Immature natural killer cell (primary cell): ENCODE data around the gene ABLIM1. TPM values are rescaled to one million over a fixed set of nuclear protein-coding genes. Genes with fewer than 3 reads are reported as not detected.
A peak's percentile ranks its signal among the peaks of the same experiment; 100 is the strongest.

ENCODE experiments used
- DNase-seq, 3 donors: peaks; one replicate each; pipeline ENCODE4 v3.0.0; 2022; ENCODE audit warnings: mixed read lengths in 1 of 3
- H3K27ac Mint-ChIP-seq, 6 donors: one replicate each; pipeline ENCODE4 v1.8.0; 2020; ENCODE audit warnings: mixed read lengths in 6 of 6, mild to moderate bottlenecking in 5 of 6, inconsistent platforms in 4 of 6, moderate library complexity in 3 of 6
- H3K27me3 Mint-ChIP-seq, 3 donors: one replicate each; pipeline ENCODE4 v1.8.0; 2020 to 2021; ENCODE audit warnings: low read depth in 3 of 3, mild to moderate bottlenecking in 3 of 3, mixed read lengths in 3 of 3, moderate library complexity in 3 of 3, inconsistent platforms in 1 of 3
- H3K36me3 Mint-ChIP-seq, 3 donors: one replicate each; pipeline ENCODE4 v1.8.0; 2020; ENCODE audit warnings: mixed read lengths in 3 of 3, inconsistent platforms in 2 of 3, mild to moderate bottlenecking in 2 of 3
- H3K4me1 Mint-ChIP-seq, 2 donors: one replicate each; pipeline ENCODE4 v1.8.0; 2020; ENCODE audit warnings: inconsistent platforms in 2 of 2, mild to moderate bottlenecking in 2 of 2, mixed read lengths in 2 of 2, moderate library complexity in 1 of 2
- H3K4me3 Mint-ChIP-seq, 5 donors: one replicate each; pipeline ENCODE4 v1.8.0; 2020; ENCODE audit warnings: mild to moderate bottlenecking in 5 of 5, mixed read lengths in 5 of 5, inconsistent platforms in 3 of 5, moderate library complexity in 3 of 5
- H3K9me3 Mint-ChIP-seq, 6 donors: one replicate each; pipeline ENCODE4 v1.8.0; 2020; ENCODE audit warnings: mild to moderate bottlenecking in 6 of 6, mixed read lengths in 6 of 6, inconsistent platforms in 4 of 6, moderate library complexity in 3 of 6
- polyA plus RNA-seq, 3 donors: library from polyadenylated mRNA; unstranded; fragments of 300-500 nt; fragmentation: Illumina TruSeq; gene quantifications; one replicate each; pipeline ENCODE4 v1.2.3, GENCODE V29; 2021

The ABLIM1 gene
- polyA plus RNA-seq, 3 donors from 2014 or later, result 66.2 to 121 (median 74.1) TPM

- no peak overlapping the region for H3K27ac Mint-ChIP-seq
- no peaks in the 10 kb centered on the region for H3K9me3 Mint-ChIP-seq
Measured at GRCh38 chr10:114442091-114442630, 215.9 kb downstream of the ABLIM1 start.

DNA sequence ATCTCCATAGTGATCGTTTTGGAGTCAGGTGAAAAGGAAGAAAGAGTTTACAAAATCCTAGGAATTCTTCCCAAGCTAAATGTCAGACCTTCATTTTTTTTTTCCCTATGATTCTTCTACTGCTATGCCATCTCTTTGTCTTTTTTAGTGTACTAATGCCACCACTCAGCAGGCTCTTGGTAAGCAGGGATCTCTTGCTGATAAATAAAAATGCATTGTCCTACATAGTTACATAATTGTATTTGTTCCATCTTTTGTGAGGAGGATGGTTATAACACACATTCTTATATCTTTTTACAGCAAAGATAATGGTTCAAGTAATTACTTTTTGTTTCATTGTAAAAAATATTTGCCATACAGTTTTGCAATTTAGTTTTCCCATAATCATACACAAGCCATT lies 217.0 kb downstream of the ABLIM1 start:
- no peak overlapping the region for H3K27ac Mint-ChIP-seq
- no peak overlapping the region for H3K4me3 Mint-ChIP-seq
- H3K4me1 Mint-ChIP-seq, result no peaks in the 10 kb centered on the region
- peaks cover 0 to 2% (median 0%) of the 10 kb centered on the region in 3 donors for H3K27me3 Mint-ChIP-seq
- no peak for DNase-seq
- peaks cover 33 to 79% (median 44%) of the 10 kb centered on the region in 3 donors for H3K36me3 Mint-ChIP-seq
- H3K9me3 Mint-ChIP-seq, result no peaks in the 10 kb centered on the region

More at GRCh38 chr10:114442091-114442630, 215.9 kb downstream of the ABLIM1 start:
- peaks cover 28 to 77% (median 41%) of the 10 kb centered on the region in 3 donors for H3K36me3 Mint-ChIP-seq
- H3K4me3 Mint-ChIP-seq, result no peak overlapping the region
- no peaks in the 10 kb centered on the region for H3K4me1 Mint-ChIP-seq
- H3K27me3 Mint-ChIP-seq, result peaks cover 0 to 2% (median 0%) of the 10 kb centered on the region in 3 donors
- no peak for DNase-seq

- H3K36me3 Mint-ChIP-seq, result peaks cover 40 to 80% (median 51%) of the 10 kb centered on the region in 3 donors
- H3K27me3 Mint-ChIP-seq, result peaks cover 1 to 2% (median 2%) of the 10 kb centered on the region in 3 donors
- H3K27ac Mint-ChIP-seq, result no peak overlapping the region
- H3K9me3 Mint-ChIP-seq, result no peaks in the 10 kb centered on the region
- DNase-seq, result no peak
- peaks cover 0 to 2% of the 10 kb centered on the region in 2 donors for H3K4me1 Mint-ChIP-seq
- no peak overlapping the region for H3K4me3 Mint-ChIP-seq
Measured at GRCh38 chr10:114437473-114438292, 220.4 kb downstream of the ABLIM1 start.

DNA sequence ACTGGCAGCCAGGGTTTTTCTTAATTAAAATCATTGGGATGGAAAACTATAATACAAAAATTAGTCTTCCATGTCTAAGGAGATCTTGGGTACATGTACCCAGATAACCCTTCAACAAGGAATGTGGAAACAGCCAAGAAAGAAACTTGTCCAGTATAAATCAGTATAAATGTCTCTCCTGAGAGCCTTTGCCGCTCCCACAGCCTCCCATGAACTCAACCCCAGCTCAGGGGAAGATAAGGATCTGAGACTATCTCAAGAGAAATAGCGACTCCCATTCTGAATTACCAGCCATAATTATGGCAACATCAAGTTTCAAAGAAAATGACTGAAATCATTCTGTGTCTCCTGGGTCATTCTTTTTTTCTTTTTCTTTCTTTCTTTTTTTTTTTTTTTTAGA lies 221.1 kb downstream of the ABLIM1 start:
- H3K27me3 Mint-ChIP-seq, result peaks cover 1 to 2% (median 2%) of the 10 kb centered on the region in 3 donors
- H3K9me3 Mint-ChIP-seq, result no peaks in the 10 kb centered on the region
- peaks cover 0 to 2% of the 10 kb centered on the region in 2 donors for H3K4me1 Mint-ChIP-seq
- H3K4me3 Mint-ChIP-seq, result no peak overlapping the region
- H3K27ac Mint-ChIP-seq, result no peak overlapping the region
- H3K36me3 Mint-ChIP-seq, result peaks cover 41 to 81% (median 51%) of the 10 kb centered on the region in 3 donors
- DNase-seq, result no peak

- Mint-ChIP-seq H3K4me1 (peaks cover 0 to 2% of the 10 kb centered on the region in 2 donors), H3K4me3 (no peak overlapping the region), H3K36me3 (peaks cover 26 to 57% (median 31%) of the 10 kb centered on the region in 3 donors), H3K27ac (peak overlapping the region in 1 of 6 donors; percentile 40), H3K9me3 (no peaks in the 10 kb centered on the region), H3K27me3 (peaks cover 0 to 2% (median 1%) of the 10 kb centered on the region in 3 donors)
- no peak for DNase-seq
Measured at GRCh38 chr10:114432566-114433093, 225.4 kb downstream of the ABLIM1 start.

GRCh38 chr10:114431414-114432135 lies 226.5 kb downstream of the ABLIM1 start:
- Mint-ChIP-seq H3K27me3 (peaks cover 1 to 4% (median 2%) of the 10 kb centered on the region in 3 donors), H3K27ac (no peak overlapping the region)

DNA sequence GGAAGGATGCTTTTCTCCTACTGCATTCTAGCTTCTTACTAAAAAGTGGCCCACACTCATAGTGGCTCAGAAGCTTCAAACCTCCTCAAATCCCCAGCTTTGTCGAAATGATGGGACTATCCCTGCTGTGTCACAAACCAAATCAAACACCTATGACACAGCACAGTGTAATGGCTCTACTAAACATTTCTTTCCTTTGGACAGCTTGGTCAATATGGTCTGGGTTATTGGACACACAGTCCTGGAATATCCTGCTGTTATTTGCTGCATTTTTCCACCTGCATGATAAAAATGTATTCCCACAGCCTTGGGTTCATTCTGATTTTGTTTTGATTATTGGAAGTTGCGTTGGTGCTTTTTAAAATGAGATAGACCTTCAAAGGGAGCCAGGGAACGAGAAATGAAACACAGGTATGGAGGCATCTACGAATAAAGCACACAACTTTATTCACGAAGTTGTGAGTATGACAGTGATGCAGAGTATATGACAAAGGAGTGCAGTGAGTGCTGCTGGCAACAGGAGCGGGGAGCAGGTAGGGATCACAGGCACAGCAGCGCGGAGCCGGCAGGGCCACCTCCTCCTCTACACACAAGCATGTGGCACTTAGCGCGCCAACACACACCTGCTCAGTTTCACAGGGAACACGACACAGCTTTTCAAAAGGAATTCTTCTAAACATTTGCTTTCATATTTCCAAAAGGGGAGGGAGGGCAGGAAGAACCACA lies 227.2 kb downstream of the ABLIM1 start:
- H3K27ac Mint-ChIP-seq, result peak overlapping the region in 2 of 6 donors; percentile 17 to 47
- no peak overlapping the region for H3K4me3 Mint-ChIP-seq
- DNase-seq, result no peak
- H3K27me3 Mint-ChIP-seq, result peaks cover 1 to 4% (median 2%) of the 10 kb centered on the region in 3 donors
- peaks cover 0 to 2% of the 10 kb centered on the region in 2 donors for H3K4me1 Mint-ChIP-seq
- H3K9me3 Mint-ChIP-seq, result no peaks in the 10 kb centered on the region
- H3K36me3 Mint-ChIP-seq, result peaks cover 17 to 44% (median 23%) of the 10 kb centered on the region in 3 donors

More at GRCh38 chr10:114431414-114432135, 226.5 kb downstream of the ABLIM1 start:
- Mint-ChIP-seq H3K4me3 (no peak overlapping the region), H3K36me3 (peaks cover 22 to 52% (median 29%) of the 10 kb centered on the region in 3 donors), H3K4me1 (peaks cover 0 to 2% of the 10 kb centered on the region in 2 donors), H3K9me3 (no peaks in the 10 kb centered on the region)
- no peak for DNase-seq

DNA sequence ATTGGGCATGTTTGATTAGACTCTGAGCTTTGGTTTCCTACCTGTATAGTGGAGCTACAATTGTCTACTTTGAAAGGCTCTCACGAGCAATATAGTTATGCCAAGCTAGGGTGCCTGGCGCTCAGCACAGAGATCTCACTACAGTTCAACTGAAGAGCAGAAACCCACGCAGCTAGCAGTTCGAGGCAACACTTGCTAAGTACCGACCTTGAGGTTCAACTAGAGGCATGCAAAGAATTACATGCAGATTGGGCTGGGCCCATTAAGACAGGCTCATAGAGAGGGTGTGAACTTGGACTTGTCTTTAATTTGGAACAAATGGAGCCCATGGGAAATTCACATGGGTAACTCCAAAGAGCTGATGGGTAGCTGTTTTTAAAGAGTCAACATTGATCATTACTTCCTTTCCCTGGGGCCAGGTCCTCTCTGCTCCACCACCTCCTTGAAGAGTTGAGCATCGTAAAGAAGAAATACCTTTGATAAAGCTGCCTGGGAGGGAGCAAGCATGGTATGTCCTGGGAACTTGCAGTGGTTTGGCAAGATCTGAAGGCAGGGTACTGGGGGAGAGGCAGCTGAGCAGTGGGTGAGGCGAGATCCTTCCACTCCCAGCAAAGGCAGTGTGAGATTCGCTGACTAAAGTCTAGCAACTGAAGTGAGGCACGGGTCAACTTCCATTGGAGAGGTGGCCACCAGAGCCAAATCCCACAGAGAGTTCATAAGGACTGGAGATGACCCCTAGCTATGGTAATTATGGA lies 228.3 kb downstream of the ABLIM1 start:
- Mint-ChIP-seq H3K4me3 (no peak overlapping the region), H3K9me3 (no peaks in the 10 kb centered on the region), H3K4me1 (peaks cover 0 to 2% of the 10 kb centered on the region in 2 donors), H3K27me3 (peaks cover under 1 to 4% (median 1%) of the 10 kb centered on the region in 3 donors), H3K27ac (no peak overlapping the region), H3K36me3 (peaks cover 13 to 33% (median 16%) of the 10 kb centered on the region in 3 donors)
- no peak for DNase-seq

DNA sequence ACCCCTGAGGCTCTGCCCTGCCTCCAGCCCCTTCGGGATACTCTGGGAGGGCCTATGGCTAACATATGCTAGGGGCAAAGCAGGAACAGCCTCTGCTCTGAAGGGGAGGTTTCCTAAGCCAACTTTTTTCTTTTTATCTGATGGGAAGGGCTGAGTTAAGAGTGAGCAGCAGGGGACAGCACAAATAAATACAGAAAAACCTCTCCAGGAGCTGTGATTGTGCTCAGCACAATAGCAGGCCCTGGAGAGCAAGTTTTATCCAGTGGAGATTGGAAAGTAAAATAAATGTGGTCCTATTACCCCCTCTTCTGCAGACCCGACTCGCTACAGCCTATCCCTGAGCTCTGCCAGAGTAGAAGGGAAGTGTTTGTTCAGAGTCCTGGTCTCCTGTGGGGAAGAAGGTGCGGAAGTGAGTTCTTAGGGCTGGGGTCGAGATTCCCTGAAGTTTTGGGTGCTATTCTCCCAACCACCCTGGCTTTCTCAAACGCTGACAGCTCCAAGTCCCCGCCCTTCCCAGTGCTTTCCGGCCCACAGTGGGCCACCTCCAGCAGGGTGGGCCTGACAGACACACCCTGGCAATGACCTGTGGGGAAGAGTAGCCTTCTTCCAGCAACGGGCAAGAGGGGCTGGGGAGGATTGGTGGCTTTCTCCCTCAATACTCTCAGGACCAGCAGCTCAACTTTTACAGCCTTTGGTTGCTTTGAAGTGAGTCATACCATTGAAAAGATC lies 230.8 kb downstream of the ABLIM1 start:
- Mint-ChIP-seq H3K36me3 (peaks cover 11 to 19% (median 15%) of the 10 kb centered on the region in 3 donors), H3K4me1 (no peaks in the 10 kb centered on the region), H3K9me3 (no peaks in the 10 kb centered on the region), H3K4me3 (no peak overlapping the region), H3K27ac (no peak overlapping the region), H3K27me3 (peaks cover 0 to 4% (median 2%) of the 10 kb centered on the region in 3 donors)
- no peak for DNase-seq

DNA sequence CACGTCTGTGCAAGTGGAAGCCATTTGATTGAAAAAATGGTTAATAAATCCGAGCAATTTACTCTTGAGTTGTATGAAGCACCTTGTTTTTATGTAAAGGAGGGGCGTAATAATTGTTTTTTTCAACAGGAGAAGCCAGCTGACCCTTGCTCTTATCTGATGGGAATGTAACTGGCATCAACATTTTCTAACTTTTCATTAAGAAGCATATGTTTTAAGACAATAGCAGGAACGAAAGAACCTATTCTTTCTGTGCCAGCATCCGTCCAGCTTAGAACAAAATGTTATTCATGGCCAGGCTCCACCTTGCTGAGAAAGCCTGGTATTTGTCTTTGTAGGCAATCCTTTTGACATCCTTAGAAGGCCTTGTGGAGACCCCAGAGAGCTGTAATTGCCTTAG lies 231.6 kb downstream of the ABLIM1 start:
- peaks cover 5 to 15% (median 15%) of the 10 kb centered on the region in 3 donors for H3K36me3 Mint-ChIP-seq
- peaks cover 0 to 4% (median 4%) of the 10 kb centered on the region in 3 donors for H3K27me3 Mint-ChIP-seq
- H3K4me3 Mint-ChIP-seq, result no peak overlapping the region
- no peak overlapping the region for H3K27ac Mint-ChIP-seq
- peaks cover 0 to 3% of the 10 kb centered on the region in 2 donors for H3K4me1 Mint-ChIP-seq
- no peak for DNase-seq
- no peaks in the 10 kb centered on the region for H3K9me3 Mint-ChIP-seq

- Mint-ChIP-seq H3K4me1 (peaks cover 19 to 35% of the 10 kb centered on the region in 2 donors), H3K27ac (peak overlapping the region in 1 of 6 donors; percentile 17), H3K9me3 (no peaks in the 10 kb centered on the region), H3K4me3 (peak overlapping the region; percentile 4 to 56 (median 28)), H3K27me3 (peaks cover 7 to 12% (median 10%) of the 10 kb centered on the region in 3 donors), H3K36me3 (no peaks in the 10 kb centered on the region)
- no peak for DNase-seq
Measured at GRCh38 chr10:114420811-114421485, 237.1 kb downstream of the ABLIM1 start.
